Upper lobe of left lung (tissue), 6 donors: ENCODE results near the gene HTR2A. TPM values are rescaled to one million over a fixed set of nuclear protein-coding genes. Genes with fewer than 3 reads are reported as not detected.

Experiments used
- ATAC-seq, 2 donors: fragments of 200-7000 bp; cut with Tn5 transposase; one replicate each; pipeline ENCODE4 v1.9.1; 2022; ENCODE audit warnings: mild to moderate bottlenecking in 2 of 2, moderate library complexity in 2 of 2; ENCODE audit not compliant: low FRiP score in 2 of 2
- DNase-seq, 2 donors: peaks; one replicate each; pipeline ENCODE4 v3.0.0-alpha.2; 2019 to 2020
- H3K27ac ChIP-seq, 4 donors: fragments of 200-600 bp; sonication (generic); one replicate each; pipeline ENCODE4 v1.5.1; 2016 to 2019
- H3K27me3 ChIP-seq, 4 donors: fragments of 200-600 bp; sonication (generic); one replicate each; pipeline ENCODE4 v1.5.1; 2017 to 2019
- H3K36me3 ChIP-seq, 4 donors: fragments of 200-600 bp; sonication (generic); one replicate each; pipeline ENCODE4 v1.5.1; 2016 to 2019
- H3K4me1 ChIP-seq, 4 donors: fragments of 200-600 bp; sonication (generic); one replicate each; pipeline ENCODE4 v1.5.1; 2018 to 2019
- H3K4me3 ChIP-seq, 4 donors: fragments of 200-600 bp; sonication (generic); one replicate each; pipeline ENCODE4 v1.5.1; 2017 to 2019; ENCODE audit warnings: mild to moderate bottlenecking in 2 of 4, moderate library complexity in 1 of 4
- H3K9me3 ChIP-seq, 4 donors: fragments of 200-600 bp; sonication (generic); one replicate each; pipeline ENCODE4 v1.5.1; 2018 to 2019
- CTCF ChIP-seq, 6 experiments: fragments of 450-650 bp in 4 of 6; fragments of 200-600 bp in 2 of 6; sonication (generic) in 2 of 6; IDR thresholded peaks; one replicate each; pipeline ENCODE4 v1.5.1; 2016 to 2019; ENCODE audit warnings: antibody characterized with exemption in 6 of 6
- EP300 ChIP-seq, 4 donors: sonication (generic); formaldehyde crosslinking; IDR thresholded peaks; one replicate each; pipeline ENCODE4 v1.5.1; 2017; ENCODE audit warnings: antibody characterized with exemption in 4 of 4, control low read depth in 2 of 4
- POLR2A ChIP-seq, 4 donors: fragments of 450-650 bp; IDR thresholded peaks; one replicate each; pipeline ENCODE4 v1.5.1; 2016 to 2017; ENCODE audit warnings: antibody characterized with exemption in 4 of 4, mild to moderate bottlenecking in 2 of 4
- POLR2AphosphoS5 ChIP-seq, 2 donors: sonication (generic); formaldehyde crosslinking; IDR thresholded peaks; one replicate each; pipeline ENCODE4 v1.5.1; 2017; ENCODE audit warnings: antibody characterized with exemption in 2 of 2
- WGBS, 2 donors: methylation state at CpG; one replicate each; pipeline ENCODE4 v1.1.5; 2017 to 2018; 5-methylcytosine and 5-hydroxymethylcytosine counted together
- total RNA-seq, 6 donors: library from RNA; depleted of rRNA in 4 of 6; stranded (reverse); fragments of >200 nt in 4 of 6; gene quantifications; one replicate each; pipeline versions ENCODE4 v1.1.0 to v1.2.1, GENCODE V29; 2016 to 2021
- donor health status: DM: no; HTN: no; CAD: no; lungs with moderate emphysema.
- donor health status: DM: no; HTN: yes; CAD: no; lungs with severe emphysema.

Gene HTR2A
- total RNA-seq, 6 donors from 2014 or later, result 0.15 to 0.57 (median 0.30) TPM; not detected in 3

GRCh38 chr13:46834657-46835056 lies 62.2 kb downstream of the HTR2A start:
- ATAC-seq (no peak), DNase-seq (no peak)
- Histone ChIP-seq H3K9me3 (no peaks in the 10 kb centered on the region), H3K27ac (no peak overlapping the region), H3K4me1 (no peaks in the 10 kb centered on the region), H3K36me3 (no peaks in the 10 kb centered on the region), H3K27me3 (no peaks in the 10 kb centered on the region), H3K4me3 (no peak overlapping the region)
- TF ChIP-seq POLR2A (IDR thresholded peaks at IDR 0.05), result no peak
- TF ChIP-seq POLR2AphosphoS5 (IDR thresholded peaks at IDR 0.05), result no peak
- TF ChIP-seq EP300 (IDR thresholded peaks at IDR 0.05), result no peak
- TF ChIP-seq CTCF (IDR thresholded peaks at IDR 0.05), result no peak
- WGBS, 2 donors, result 85 to 95% methylated on average over 6 of the region's 6 CpGs

GRCh38 chr13:46831588-46832194 lies 65.2 kb downstream of the HTR2A start:
- WGBS, 2 donors, result 15 to 18% methylated on average over 5 of the region's 5 CpGs

GRCh38 chr13:46830405-46831005 lies 66.3 kb downstream of the HTR2A start:
- Histone ChIP-seq H3K9me3 (no peaks in the 10 kb centered on the region), H3K27ac (no peak overlapping the region), H3K36me3 (no peaks in the 10 kb centered on the region), H3K4me1 (no peaks in the 10 kb centered on the region), H3K4me3 (no peak overlapping the region), H3K27me3 (no peaks in the 10 kb centered on the region)
- ATAC-seq, result no peak
- TF ChIP-seq POLR2AphosphoS5 (IDR thresholded peaks at IDR 0.05) (no peak), CTCF (IDR thresholded peaks at IDR 0.05) (no peak), POLR2A (IDR thresholded peaks at IDR 0.05) (no peak), EP300 (IDR thresholded peaks at IDR 0.05) (no peak)
- no peak for DNase-seq

More at GRCh38 chr13:46831588-46832194, 65.2 kb downstream of the HTR2A start:
- Histone ChIP-seq H3K36me3 (no peaks in the 10 kb centered on the region), H3K27me3 (no peaks in the 10 kb centered on the region), H3K4me3 (no peak overlapping the region), H3K27ac (no peak overlapping the region), H3K4me1 (no peaks in the 10 kb centered on the region), H3K9me3 (no peaks in the 10 kb centered on the region)
- peak in 1 of 2 donors; percentile 65 for ATAC-seq
- no peak for DNase-seq
- no peak for TF ChIP-seq EP300 (IDR thresholded peaks at IDR 0.05)
- TF ChIP-seq CTCF (IDR thresholded peaks at IDR 0.05), result peak; percentile 39 to 80 (median 67)

- no peak for ATAC-seq
- Histone ChIP-seq H3K4me1 (no peaks in the 10 kb centered on the region), H3K36me3 (no peaks in the 10 kb centered on the region), H3K9me3 (no peaks in the 10 kb centered on the region), H3K27ac (no peak overlapping the region), H3K27me3 (no peaks in the 10 kb centered on the region), H3K4me3 (no peak overlapping the region)
- no peak for DNase-seq
- WGBS, 2 donors, result 82 to 95% methylated on average over 2 of the region's 2 CpGs
- no peak for TF ChIP-seq EP300 (IDR thresholded peaks at IDR 0.05)
- no peak for TF ChIP-seq POLR2AphosphoS5 (IDR thresholded peaks at IDR 0.05)
- TF ChIP-seq POLR2A (IDR thresholded peaks at IDR 0.05), result no peak
- no peak for TF ChIP-seq CTCF (IDR thresholded peaks at IDR 0.05)
These were observed 74.3 kb downstream of the HTR2A start for GRCh38 chr13:46822551-46822950.
